HEK293T (cell line): ENCODE results near the gene IL5RA.

Experiments
- ARNT ChIP-seq: fragments of 450-650 bp; IDR thresholded peaks from 2 replicates; pipeline ENCODE4 v1.6.1; 2017; ENCODE audit warnings: mild to moderate bottlenecking
- BHLHE40 ChIP-seq: fragments of 450-650 bp; IDR thresholded peaks from 2 replicates; pipeline ENCODE4 v1.6.1; 2016; ENCODE audit warnings: mild to moderate bottlenecking, moderate library complexity, borderline replicate concordance
- ELF4 ChIP-seq: fragments of 450-650 bp; IDR thresholded peaks from 2 replicates; pipeline ENCODE4 v1.6.1; 2017; ENCODE audit warnings: antibody characterized with exemption
- FOXK2 ChIP-seq: fragments of 450-650 bp; IDR thresholded peaks from 2 replicates; pipeline ENCODE4 v1.6.1; 2016; ENCODE audit warnings: mild to moderate bottlenecking
- FOXM1 ChIP-seq: fragments of 450-650 bp; IDR thresholded peaks from 2 replicates; pipeline ENCODE4 v1.6.1; 2017; ENCODE audit warnings: mild to moderate bottlenecking, borderline replicate concordance
- HDGF ChIP-seq: fragments of 450-650 bp; IDR thresholded peaks from 2 replicates; pipeline ENCODE4 v1.6.1; 2017; ENCODE audit warnings: antibody characterized with exemption, borderline replicate concordance
- LEF1 ChIP-seq: fragments of 450-650 bp; IDR thresholded peaks from 2 replicates; pipeline ENCODE4 v1.6.1; 2017; ENCODE audit warnings: mild to moderate bottlenecking, borderline replicate concordance

GRCh38 chr3:3141939-3142338 is 31.8 kb upstream of the IL5RA start:
- TF ChIP-seq BHLHE40 (no peak), FOXM1 (no peak), ELF4 (no peak), HDGF (no peak), ARNT (no peak), LEF1 (no peak), FOXK2 (no peak)
